Kidney tubule cell (primary cell): ENCODE data around the gene POTEB3.
"Not testable (repeated sequence)": the region's sequence is repeated elsewhere in the genome, so short reads cannot be mapped to it uniquely, and the experiment has no call there.

Source experiments
- DNase-seq: peaks from one replicate; pipeline ENCODE4 v3.0.0-alpha.2; 2018; ENCODE audit warnings: low spot score

POTEB3 gene

GRCh38 chr15:21440399-21440798 lies at the start of gene POTEB3:
Gene POTEB3, minus strand, starts transcription at chr15:21440499. Its CDS starts 488 bp downstream, at chr15:21440011.
- not testable (repeated sequence) for DNase-seq

- DNase-seq = not testable (repeated sequence)
These were observed 13.4 kb upstream of the POTEB3 start for GRCh38 chr15:21453683-21454082.

GRCh38 chr15:21451920-21452563 lies 11.7 kb upstream of the POTEB3 start:
- not testable (repeated sequence) for DNase-seq

- not testable (repeated sequence) for DNase-seq
These were observed 11.2 kb upstream of the POTEB3 start for GRCh38 chr15:21451487-21451886.

GRCh38 chr15:21407366-21407765 lies 32.9 kb downstream of the POTEB3 start:
- not testable (repeated sequence) for DNase-seq

GRCh38 chr15:21401531-21401930 lies 38.8 kb downstream of the POTEB3 start:
- DNase-seq = not testable (repeated sequence)

- not testable (repeated sequence) for DNase-seq
These were observed 41.2 kb downstream of the POTEB3 start for GRCh38 chr15:21399111-21399510.

GRCh38 chr15:21398511-21398910 lies 41.8 kb downstream of the POTEB3 start:
- DNase-seq = not testable (repeated sequence)

- not testable (repeated sequence) for DNase-seq
These were observed 42.6 kb downstream of the POTEB3 start for GRCh38 chr15:21397656-21398055.

- not testable (repeated sequence) for DNase-seq
These were observed 43.1 kb downstream of the POTEB3 start for GRCh38 chr15:21397186-21397585.

- not testable (repeated sequence) for DNase-seq
These were observed 54.3 kb downstream of the POTEB3 start for GRCh38 chr15:21385961-21386360.

GRCh38 chr15:21383866-21384485 lies 56.3 kb downstream of the POTEB3 start:
- DNase-seq = not testable (repeated sequence)

- DNase-seq = not testable (repeated sequence)
These were observed 66.6 kb downstream of the POTEB3 start for GRCh38 chr15:21373682-21374081.

- not testable (repeated sequence) for DNase-seq
These were observed 71.1 kb downstream of the POTEB3 start for GRCh38 chr15:21369177-21369576.

GRCh38 chr15:21368625-21369024 lies 71.7 kb downstream of the POTEB3 start:
- DNase-seq = not testable (repeated sequence)
